GM19238 (cell line): ENCODE measurements around the gene MRPL51.
"Not testable (repeated sequence)": the region's sequence is repeated elsewhere in the genome, so short reads cannot be mapped to it uniquely, and the experiment has no call there.

Experiments
- DNase-seq: peaks from one replicate; pipeline ENCODE4 v3.0.0; 2011; ENCODE audit warnings: low spot score; ENCODE audit not compliant: insufficient read length

The MRPL51 gene

GRCh38 chr12:6532051-6532926 lies 39.2 kb upstream of the MRPL51 start:
- peak; percentile 56 for DNase-seq

GRCh38 chr12:6530576-6531260 lies 37.7 kb upstream of the MRPL51 start:
- DNase-seq, result no peak

GRCh38 chr12:6529291-6529737 lies 36.3 kb upstream of the MRPL51 start:
- no peak for DNase-seq

- no peak for DNase-seq
Observed at GRCh38 chr12:6528539-6529235, 35.6 kb upstream of the MRPL51 start.

- no peak for DNase-seq
Observed at GRCh38 chr12:6527711-6528110, 34.6 kb upstream of the MRPL51 start.

- no peak for DNase-seq
Observed at GRCh38 chr12:6526766-6527525, 33.9 kb upstream of the MRPL51 start.

- DNase-seq, result no peak
Observed at GRCh38 chr12:6526201-6526600, 33.1 kb upstream of the MRPL51 start.

GRCh38 chr12:6524648-6525047 lies 31.6 kb upstream of the MRPL51 start:
- DNase-seq, result no peak

GRCh38 chr12:6523708-6524107 lies 30.6 kb upstream of the MRPL51 start:
- no peak for DNase-seq

GRCh38 chr12:6522193-6522592 lies 29.1 kb upstream of the MRPL51 start:
- DNase-seq, result no peak

- DNase-seq, result no peak
Observed at GRCh38 chr12:6520186-6520585, 27.1 kb upstream of the MRPL51 start.

- DNase-seq, result no peak
Observed at GRCh38 chr12:6508087-6508486, 15.0 kb upstream of the MRPL51 start.

- DNase-seq, result no peak
Observed at GRCh38 chr12:6507102-6507998, 14.3 kb upstream of the MRPL51 start.

- DNase-seq, result no peak
Observed at GRCh38 chr12:6500466-6500865, 7.4 kb upstream of the MRPL51 start.

GRCh38 chr12:6497291-6497690 lies 4.2 kb upstream of the MRPL51 start:
- DNase-seq, result not testable (repeated sequence)

- DNase-seq, result no peak
Observed at GRCh38 chr12:6494968-6495367, 1.9 kb upstream of the MRPL51 start.

GRCh38 chr12:6494258-6494743 lies 1.2 kb upstream of the MRPL51 start:
- DNase-seq, result no peak

GRCh38 chr12:6493497-6494257 lies 615 bp upstream of the MRPL51 start, which contains the start of gene NCAPD2:
NCAPD2 (plus strand) TSS chr12:6494102; CDS start chr12:6495099, 997 bp downstream.
- peak; percentile 88 for DNase-seq

GRCh38 chr12:6490673-6491072 lies 2.4 kb downstream of the MRPL51 start:
- DNase-seq, result not testable (repeated sequence)
